ENCODE measurements around the gene ATG3. TPM values are rescaled to one million over a fixed set of nuclear protein-coding genes. Genes with fewer than 3 reads are reported as not detected.
"Not testable (repeated sequence)": the region's sequence is repeated elsewhere in the genome, so short reads cannot be mapped to it uniquely, and the experiment has no call there.

The ATG3 gene
- total RNA-seq, 1 donor from 2014 or later = 43.2 TPM

DNA sequence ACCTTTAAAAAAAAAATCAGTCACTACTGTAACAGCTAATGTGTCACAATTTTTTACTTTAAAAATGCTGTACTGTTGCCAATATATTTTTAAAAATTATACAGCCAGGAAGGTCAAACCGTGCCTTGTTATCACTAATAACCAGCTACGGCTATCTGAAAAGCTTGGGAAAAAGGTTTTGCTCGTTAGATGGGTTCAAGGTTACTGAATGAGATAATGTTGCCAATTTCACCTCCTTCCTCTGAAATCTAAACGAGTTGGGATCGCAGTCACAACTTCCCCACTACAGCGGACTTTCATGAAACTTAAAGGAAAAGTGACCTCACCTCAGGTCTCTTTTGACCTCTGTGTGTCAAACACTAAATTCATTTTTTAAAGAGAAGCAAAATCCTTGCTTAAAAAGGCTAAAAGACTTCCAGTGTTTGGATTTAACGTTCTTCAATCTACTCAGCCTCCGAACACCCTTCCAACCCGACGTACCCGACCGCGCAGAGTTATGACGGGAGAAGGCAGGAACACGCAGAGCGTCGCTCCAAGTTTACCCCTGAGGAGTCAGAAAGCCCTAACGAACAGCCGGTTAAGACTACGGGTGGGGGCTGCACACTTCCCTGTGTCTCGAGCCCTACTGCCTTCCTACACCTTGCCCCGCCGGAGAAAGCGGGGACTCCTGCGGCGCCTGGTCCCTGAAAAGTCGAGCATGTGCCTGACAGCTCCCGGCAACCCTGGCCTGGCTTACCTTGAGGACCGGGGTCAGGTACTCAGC is 860 bp downstream of the ATG3 start:
- DNase-seq (ENCODE audit: low spot score) = peak; percentile 50

DNA sequence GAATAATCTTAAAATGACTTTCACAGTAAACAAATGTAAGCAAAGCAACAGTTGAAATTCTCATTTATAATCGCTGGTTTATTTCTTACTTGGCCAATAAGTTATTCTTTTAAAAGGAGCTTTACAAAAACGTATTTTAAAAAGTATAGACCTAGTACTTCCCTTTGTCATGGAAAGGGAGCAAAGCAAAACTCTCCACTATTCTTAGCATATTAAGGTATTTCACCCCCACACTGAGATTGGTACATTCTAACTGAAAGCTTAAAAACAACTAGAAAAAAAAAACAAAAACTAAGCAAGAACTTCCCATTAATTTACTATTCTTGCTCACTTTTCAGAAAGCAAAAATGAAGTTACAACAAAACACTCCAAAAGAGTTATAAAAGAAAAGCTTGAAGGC is 1.5 kb downstream of the ATG3 start:
- no peak for DNase-seq (ENCODE audit: low spot score)

- no peak for DNase-seq (ENCODE audit: low spot score)
Measured at GRCh38 chr3:112557976-112558375, 3.8 kb downstream of the ATG3 start.

DNA sequence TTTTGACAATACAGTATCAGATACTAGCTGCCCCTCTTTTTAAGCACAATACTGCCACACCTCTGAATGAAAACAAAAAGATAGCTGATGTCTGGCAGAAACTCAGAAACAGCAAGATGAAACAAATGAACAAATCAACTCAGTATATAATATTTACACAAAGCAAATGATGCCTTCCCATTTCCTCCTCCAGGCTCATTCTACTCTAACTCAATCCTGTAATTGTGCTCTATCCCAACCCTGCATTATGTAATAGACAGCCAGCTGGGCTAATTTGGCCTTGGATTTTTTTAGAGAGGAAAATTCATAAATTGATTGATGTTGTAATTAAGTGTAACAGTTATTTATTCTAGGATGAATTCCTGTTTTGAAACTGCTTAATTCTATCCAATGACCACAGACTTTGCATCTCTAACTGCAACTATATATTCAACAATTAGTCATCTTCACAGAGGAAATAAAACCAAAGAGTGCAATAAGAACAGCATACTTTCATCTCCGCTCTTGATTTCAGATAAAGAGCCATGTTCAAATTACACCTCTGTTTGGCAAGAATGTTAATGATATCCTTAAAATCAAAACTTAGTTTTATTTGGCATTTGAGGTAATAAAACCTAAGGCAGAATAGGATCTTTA is 6.1 kb downstream of the ATG3 start:
- DNase-seq (ENCODE audit: low spot score) = no peak

- DNase-seq (ENCODE audit: low spot score) = no peak
Measured at GRCh38 chr3:112550859-112551258, 10.9 kb downstream of the ATG3 start.

GRCh38 chr3:112546216-112546759 is 15.5 kb downstream of the ATG3 start:
- no peak for DNase-seq (ENCODE audit: low spot score)

DNA sequence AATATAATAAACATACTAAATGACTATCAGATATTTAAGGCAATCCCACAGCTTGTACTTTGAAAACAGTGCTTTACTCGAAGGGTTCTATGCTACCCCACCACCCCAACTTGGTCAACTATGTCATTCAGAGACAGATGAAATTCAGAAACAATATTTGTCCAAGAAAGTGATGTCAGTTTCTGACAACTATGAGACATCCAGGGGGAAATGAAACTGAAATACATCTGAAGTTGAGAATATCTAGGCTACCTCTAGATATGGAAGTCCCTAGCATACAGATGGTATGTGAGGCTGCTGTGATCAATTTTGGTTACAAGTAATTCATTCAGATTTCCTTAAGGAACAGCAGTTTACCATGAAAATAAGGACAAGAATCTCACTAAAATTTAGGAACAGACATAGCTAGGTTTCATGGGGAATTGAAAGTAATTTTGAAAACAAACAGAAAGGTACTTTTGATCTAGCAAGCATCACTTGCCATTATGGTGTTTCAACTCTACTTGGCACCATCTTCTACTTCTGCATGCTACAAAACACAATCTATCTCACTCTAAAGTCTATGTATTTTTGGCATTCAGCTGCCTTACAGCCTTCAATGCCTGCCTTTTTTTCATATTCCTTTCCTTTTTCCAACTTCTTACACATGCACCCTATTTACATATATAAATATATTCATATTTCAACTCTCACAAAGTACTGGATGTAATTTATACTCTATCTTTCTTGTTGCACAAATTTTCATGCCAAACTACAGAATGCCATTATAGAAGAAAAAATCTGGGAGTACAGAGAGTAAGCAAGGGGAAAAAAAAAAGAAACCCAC is 21.7 kb downstream of the ATG3 start:
- no peak for DNase-seq (ENCODE audit: low spot score)

GRCh38 chr3:112531358-112531781 is 30.4 kb downstream of the ATG3 start:
- DNase-seq (ENCODE audit: low spot score) = no peak

DNA sequence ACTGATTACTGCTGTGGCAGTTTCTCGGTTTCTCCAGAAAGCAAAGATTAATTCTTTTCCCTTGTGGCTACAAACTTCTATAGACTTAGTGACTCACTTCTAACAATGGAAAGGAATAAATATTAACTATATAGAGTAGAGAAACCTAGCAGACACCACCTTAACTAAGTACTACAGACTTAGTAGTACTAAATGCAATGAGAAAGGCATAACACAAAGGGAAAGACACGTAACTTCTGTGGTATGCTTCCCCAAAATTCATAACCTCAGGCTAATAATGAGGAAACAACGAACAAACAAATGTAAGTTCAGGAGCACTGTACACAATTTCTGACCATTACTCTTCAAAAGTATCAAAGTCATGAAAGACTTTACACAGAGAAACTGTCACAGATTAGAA is 31.2 kb downstream of the ATG3 start:
- no peak for DNase-seq (ENCODE audit: low spot score)

- DNase-seq (ENCODE audit: low spot score) = not testable (repeated sequence)
Measured at GRCh38 chr3:112524127-112524526, 37.6 kb downstream of the ATG3 start.

- peak; percentile 38 for DNase-seq (ENCODE audit: low spot score)
Measured at GRCh38 chr3:112519424-112520001, 42.2 kb downstream of the ATG3 start.

DNA sequence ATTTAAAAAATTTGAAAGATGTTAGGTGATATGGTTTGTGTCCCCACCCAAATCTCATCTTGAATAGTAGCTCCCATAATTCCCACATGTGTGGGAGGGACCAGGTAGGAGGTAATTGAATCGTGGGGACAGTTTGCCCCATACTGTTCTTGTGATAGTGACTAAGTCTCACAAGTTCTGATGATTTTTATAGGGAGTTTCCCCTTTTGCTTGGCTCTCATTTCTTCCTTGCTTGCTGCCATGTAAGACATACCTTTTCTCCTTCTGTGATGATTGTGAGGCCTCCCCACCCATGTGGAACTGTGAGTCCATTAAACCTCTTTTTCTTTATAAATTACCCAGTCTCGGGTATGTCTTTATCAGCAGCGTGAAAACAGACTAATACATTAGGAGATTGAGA is 42.8 kb downstream of the ATG3 start:
- DNase-seq (ENCODE audit: low spot score) = not testable (repeated sequence)

DNA sequence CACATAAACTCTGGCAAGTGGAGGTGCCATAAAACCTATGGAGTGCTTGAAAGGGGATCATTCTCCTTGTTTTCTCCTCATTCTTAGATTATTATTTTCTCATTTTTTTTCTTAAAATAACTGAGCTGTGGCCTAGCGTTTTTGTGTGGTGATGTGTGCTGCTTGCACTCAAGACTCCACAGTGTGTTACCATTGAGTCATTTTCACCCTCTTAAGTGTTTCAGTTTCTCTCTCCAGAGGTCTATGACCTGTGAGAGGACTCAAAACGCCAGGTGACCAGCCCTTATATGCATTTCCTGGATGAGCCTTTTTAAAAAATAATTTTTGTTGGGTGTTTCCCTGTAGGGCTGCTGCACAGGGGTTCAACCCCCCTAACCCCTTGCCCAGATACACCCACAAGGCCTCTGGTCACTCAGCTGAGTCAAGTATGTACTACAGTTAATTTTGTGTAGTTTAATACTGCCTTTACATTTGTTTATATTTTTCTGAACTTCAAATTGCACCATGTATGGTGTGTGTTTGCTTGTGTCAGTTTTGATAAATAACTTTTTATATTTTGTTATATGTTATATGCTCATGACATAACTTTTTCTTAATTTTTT is 47.1 kb downstream of the ATG3 start:
- DNase-seq (ENCODE audit: low spot score) = no peak

- DNase-seq (ENCODE audit: low spot score) = no peak
Measured at GRCh38 chr3:112512320-112512719, 49.4 kb downstream of the ATG3 start.

- no peak for DNase-seq (ENCODE audit: low spot score)
Measured at GRCh38 chr3:112508860-112509259, 52.9 kb downstream of the ATG3 start.

GRCh38 chr3:112508261-112508660 is 53.5 kb downstream of the ATG3 start:
- DNase-seq (ENCODE audit: low spot score) = no peak

- DNase-seq (ENCODE audit: low spot score) = no peak
Measured at GRCh38 chr3:112505907-112506306, 55.9 kb downstream of the ATG3 start.

- DNase-seq (ENCODE audit: low spot score) = no peak
Measured at GRCh38 chr3:112504123-112504522, 57.6 kb downstream of the ATG3 start.

GRCh38 chr3:112503304-112503972 is 58.3 kb downstream of the ATG3 start:
- no peak for DNase-seq (ENCODE audit: low spot score)

DNA sequence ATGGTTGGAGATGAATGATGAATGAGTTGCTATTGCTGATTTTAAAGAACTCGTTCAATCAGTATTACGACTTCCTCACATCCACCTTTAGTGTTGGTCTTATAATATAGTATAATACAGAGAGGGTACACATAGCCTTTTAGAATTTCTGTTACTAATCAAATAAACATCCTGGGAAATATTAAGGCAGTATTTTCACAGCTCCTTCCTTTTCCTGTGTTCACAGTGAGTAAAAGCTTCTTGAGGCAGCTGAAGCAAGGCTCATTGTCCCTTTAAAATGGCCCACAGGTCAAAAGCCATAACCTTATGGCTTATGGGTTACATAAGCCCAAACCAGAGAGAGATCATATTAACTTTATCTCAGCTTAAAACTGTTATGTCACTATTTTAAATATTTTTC is 61.1 kb downstream of the ATG3 start:
- DNase-seq (ENCODE audit: low spot score) = no peak

All from mucosa of gallbladder (tissue), 1 donor.